Measurements from ENCODE around the gene PYY.
"Not testable (repeated sequence)": the region's sequence is repeated elsewhere in the genome, so short reads cannot be mapped to it uniquely, and the experiment has no call there.

The PYY gene

DNA sequence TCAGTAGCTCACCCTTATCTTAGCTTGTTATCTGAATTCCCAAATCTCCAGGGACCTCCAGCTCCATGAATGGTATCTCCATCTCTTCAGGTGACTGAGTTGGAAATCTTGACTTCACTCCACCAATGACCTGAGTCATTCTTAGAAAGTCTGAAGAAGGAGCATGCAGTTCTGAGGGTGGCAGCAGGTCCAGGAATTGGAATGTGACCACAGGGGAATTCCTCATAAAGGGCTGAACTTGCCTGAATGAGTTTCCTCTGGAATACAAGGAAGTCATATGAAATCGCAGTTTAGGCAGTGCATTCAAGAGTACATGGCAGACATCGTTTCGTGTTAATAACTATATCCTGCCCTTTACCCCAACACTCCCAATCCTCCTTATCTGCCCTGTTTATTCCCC, 12.5 kb upstream of the PYY start:
- H3K79me2 ChIP-seq (ENCODE audit: control insufficient read depth, insufficient read depth, low read length, poor library complexity), result no peaks in the 10 kb centered on the region
- no peak overlapping the region for H2AK5ac ChIP-seq (ENCODE audit: low read length)
- H3K4me2 ChIP-seq (ENCODE audit: low read length), result no peak overlapping the region
- no peak overlapping the region for H3K27ac ChIP-seq (ENCODE audit: low read depth, low read length)
- no peaks in the 10 kb centered on the region for H3K79me1 ChIP-seq (ENCODE audit: low read length)
- H4K91ac ChIP-seq (ENCODE audit: low read depth, low read length), result no peak overlapping the region
- WGBS (ENCODE audit: extremely low coverage, insufficient coverage, insufficient read length), result no CpG with 5 or more reads among the region's 3 CpGs
- H3K4ac ChIP-seq (ENCODE audit: low read depth, low read length), result no peak overlapping the region
- H3K18ac ChIP-seq (ENCODE audit: low read length), result no peak overlapping the region
- DNase-seq, result peak; percentile 35 to 56
- H3K23ac ChIP-seq (ENCODE audit: low read length), result no peak overlapping the region
- H3K9ac ChIP-seq (ENCODE audit: low read length), result no peak overlapping the region
- H2BK5ac ChIP-seq (ENCODE audit: low read depth, low read length, poor library complexity), result no peak overlapping the region
- no peak overlapping the region for H4K8ac ChIP-seq (ENCODE audit: low read depth, low read length)
- H2BK12ac ChIP-seq (ENCODE audit: low read length), result no peak overlapping the region
- H4K12ac ChIP-seq (ENCODE audit: low read depth, low read length), result no peak overlapping the region
- H3K4me3 ChIP-seq (ENCODE audit: low read depth, low read length), result no peak overlapping the region
- peaks cover 0 to 2% of the 10 kb centered on the region in 2 experiments for H3K4me1 ChIP-seq (ENCODE audit: control insufficient read depth in 1 of 2, insufficient read depth in 2 of 2, low read length in 2 of 2)
- no peaks in the 10 kb centered on the region for H3K27me3 ChIP-seq (ENCODE audit: insufficient read depth, low read length)
- no peak overlapping the region for H2AFZ ChIP-seq (ENCODE audit: insufficient read depth, low read length, poor library complexity)
- H2BK120ac ChIP-seq (ENCODE audit: insufficient read depth, low read length, poor library complexity), result no peak overlapping the region
- no peaks in the 10 kb centered on the region for H3K36me3 ChIP-seq (ENCODE audit: control insufficient read depth in 1 of 2, insufficient read depth in 2 of 2, low read length in 2 of 2)
- no peak overlapping the region for H3K14ac ChIP-seq (ENCODE audit: low read length)
- H3K9me3 ChIP-seq (ENCODE audit: insufficient read depth, low read depth, low read length), result no peaks in the 10 kb centered on the region

DNA sequence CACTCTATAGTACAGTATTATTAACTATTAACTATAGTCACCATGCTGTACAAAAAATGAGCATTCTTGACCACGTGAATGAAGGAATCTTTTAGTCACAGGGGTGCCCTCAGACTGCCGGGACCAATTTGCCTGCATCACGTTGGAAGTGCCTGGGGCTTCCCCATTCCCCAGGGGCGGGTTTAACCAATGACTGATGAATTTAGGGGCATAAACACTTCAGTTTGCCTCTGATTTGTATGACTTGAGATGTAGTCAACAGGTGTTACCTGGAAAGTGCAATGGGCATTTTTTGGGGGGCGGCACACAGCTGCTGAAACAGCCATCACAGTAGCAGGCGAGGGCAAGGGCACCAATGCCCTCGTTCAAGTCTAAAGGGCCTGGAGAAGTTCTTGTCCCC, 8.7 kb upstream of the PYY start:
- no peaks in the 10 kb centered on the region for H3K36me3 ChIP-seq (ENCODE audit: control insufficient read depth in 1 of 2, insufficient read depth in 2 of 2, low read length in 2 of 2)
- DNase-seq, result no peak
- no peak overlapping the region for H4K8ac ChIP-seq (ENCODE audit: low read depth, low read length)
- H3K9me3 ChIP-seq (ENCODE audit: insufficient read depth, low read depth, low read length), result no peaks in the 10 kb centered on the region
- no peak overlapping the region for H2BK12ac ChIP-seq (ENCODE audit: low read length)
- no CpG with 5 or more reads among the region's 7 CpGs for WGBS (ENCODE audit: extremely low coverage, insufficient coverage, insufficient read length)
- H4K12ac ChIP-seq (ENCODE audit: low read depth, low read length), result no peak overlapping the region
- H3K79me2 ChIP-seq (ENCODE audit: control insufficient read depth, insufficient read depth, low read length, poor library complexity), result no peaks in the 10 kb centered on the region
- no peak overlapping the region for H3K4me3 ChIP-seq (ENCODE audit: low read depth, low read length)
- H2AK5ac ChIP-seq (ENCODE audit: low read length), result no peak overlapping the region
- no peak overlapping the region for H3K14ac ChIP-seq (ENCODE audit: low read length)
- H3K23ac ChIP-seq (ENCODE audit: low read length), result no peak overlapping the region
- H3K79me1 ChIP-seq (ENCODE audit: low read length), result no peaks in the 10 kb centered on the region
- H3K4me2 ChIP-seq (ENCODE audit: low read length), result no peak overlapping the region
- no peak overlapping the region for H3K4ac ChIP-seq (ENCODE audit: low read depth, low read length)
- H3K18ac ChIP-seq (ENCODE audit: low read length), result no peak overlapping the region
- H3K9ac ChIP-seq (ENCODE audit: low read length), result no peak overlapping the region
- no peak overlapping the region for H2BK120ac ChIP-seq (ENCODE audit: insufficient read depth, low read length, poor library complexity)
- no peak overlapping the region for H2AFZ ChIP-seq (ENCODE audit: insufficient read depth, low read length, poor library complexity)
- no peak overlapping the region for H3K27ac ChIP-seq (ENCODE audit: low read depth, low read length)
- H3K4me1 ChIP-seq (ENCODE audit: control insufficient read depth in 1 of 2, insufficient read depth in 2 of 2, low read length in 2 of 2), result peaks cover 0 to 2% of the 10 kb centered on the region in 2 experiments
- H4K91ac ChIP-seq (ENCODE audit: low read depth, low read length), result no peak overlapping the region
- no peak overlapping the region for H2BK5ac ChIP-seq (ENCODE audit: low read depth, low read length, poor library complexity)
- H3K27me3 ChIP-seq (ENCODE audit: insufficient read depth, low read length), result no peaks in the 10 kb centered on the region

DNA sequence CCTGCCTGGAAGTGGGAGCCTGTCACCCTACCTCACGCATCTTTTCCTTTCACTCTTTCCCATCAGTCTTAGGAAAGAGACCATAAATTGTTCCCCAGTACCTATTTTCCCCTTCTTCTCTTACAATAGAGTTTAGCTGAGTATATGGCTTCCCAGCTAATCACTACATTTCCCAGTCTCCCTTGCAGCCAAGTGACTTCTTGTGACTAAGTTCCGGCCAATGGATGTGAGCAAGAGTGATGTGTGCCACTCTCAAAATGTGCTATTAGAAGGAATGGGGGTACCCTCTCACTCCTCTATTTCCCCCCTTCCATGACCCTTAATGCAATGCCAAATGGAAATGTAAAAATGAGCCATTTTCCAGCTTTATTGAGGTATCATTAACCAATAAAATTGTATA, 8.2 kb upstream of the PYY start:
- Histone ChIP-seq H3K9ac (ENCODE audit: low read length) (no peak overlapping the region), H2AFZ (ENCODE audit: insufficient read depth, low read length, poor library complexity) (no peak overlapping the region), H3K27me3 (ENCODE audit: insufficient read depth, low read length) (no peaks in the 10 kb centered on the region), H2BK5ac (ENCODE audit: low read depth, low read length, poor library complexity) (no peak overlapping the region), H2BK12ac (ENCODE audit: low read length) (no peak overlapping the region), H4K91ac (ENCODE audit: low read depth, low read length) (no peak overlapping the region), H4K12ac (ENCODE audit: low read depth, low read length) (no peak overlapping the region), H3K9me3 (ENCODE audit: insufficient read depth, low read depth, low read length) (no peaks in the 10 kb centered on the region), H3K4me1 (ENCODE audit: control insufficient read depth in 1 of 2, insufficient read depth in 2 of 2, low read length in 2 of 2) (peaks cover 0 to 2% of the 10 kb centered on the region in 2 experiments), H3K14ac (ENCODE audit: low read length) (no peak overlapping the region), H3K79me2 (ENCODE audit: control insufficient read depth, insufficient read depth, low read length, poor library complexity) (no peaks in the 10 kb centered on the region), H4K8ac (ENCODE audit: low read depth, low read length) (no peak overlapping the region), H3K27ac (ENCODE audit: low read depth, low read length) (no peak overlapping the region), H2BK120ac (ENCODE audit: insufficient read depth, low read length, poor library complexity) (no peak overlapping the region), H3K18ac (ENCODE audit: low read length) (no peak overlapping the region), H3K4ac (ENCODE audit: low read depth, low read length) (no peak overlapping the region), H3K36me3 (ENCODE audit: control insufficient read depth in 1 of 2, insufficient read depth in 2 of 2, low read length in 2 of 2) (no peaks in the 10 kb centered on the region), H3K79me1 (ENCODE audit: low read length) (no peaks in the 10 kb centered on the region), H2AK5ac (ENCODE audit: low read length) (no peak overlapping the region), H3K23ac (ENCODE audit: low read length) (no peak overlapping the region), H3K4me3 (ENCODE audit: low read depth, low read length) (no peak overlapping the region), H3K4me2 (ENCODE audit: low read length) (no peak overlapping the region)
- DNase-seq, result no peak
- WGBS (ENCODE audit: extremely low coverage, insufficient coverage, insufficient read length), result no CpG with 5 or more reads among the region's 2 CpGs

DNA sequence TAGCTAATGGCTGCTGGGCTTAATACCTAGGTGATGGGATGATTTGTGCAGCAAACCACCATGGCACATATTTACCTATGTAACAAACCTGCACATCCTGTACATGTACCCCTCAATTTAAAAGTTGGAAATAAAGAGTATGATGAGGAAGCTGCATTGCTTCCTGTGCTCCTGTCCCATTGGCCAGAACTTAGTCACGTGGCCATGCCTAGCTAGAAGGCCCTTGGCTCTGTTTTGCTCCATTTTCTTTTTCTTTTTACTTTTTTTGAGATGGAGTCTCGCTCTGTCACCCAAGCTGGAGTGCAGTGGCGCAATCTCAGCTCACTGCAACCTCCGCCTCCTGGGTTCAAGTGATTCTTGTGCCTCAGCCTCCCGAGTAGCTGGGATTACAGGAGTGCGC, 7.6 kb upstream of the PYY start:
- WGBS (ENCODE audit: extremely low coverage, insufficient coverage, insufficient read length), result no CpG with 5 or more reads among the region's 6 CpGs
- H2AK5ac ChIP-seq (ENCODE audit: low read length); H3K9me3 ChIP-seq (ENCODE audit: insufficient read depth, low read depth, low read length); H2BK12ac ChIP-seq (ENCODE audit: low read length); H4K12ac ChIP-seq (ENCODE audit: low read depth, low read length); H2BK5ac ChIP-seq (ENCODE audit: low read depth, low read length, poor library complexity); H3K14ac ChIP-seq (ENCODE audit: low read length); H3K4ac ChIP-seq (ENCODE audit: low read depth, low read length); H3K9ac ChIP-seq (ENCODE audit: low read length); H3K4me2 ChIP-seq (ENCODE audit: low read length); H4K91ac ChIP-seq (ENCODE audit: low read depth, low read length); H2AFZ ChIP-seq (ENCODE audit: insufficient read depth, low read length, poor library complexity); H3K36me3 ChIP-seq (ENCODE audit: control insufficient read depth in 1 of 2, insufficient read depth in 2 of 2, low read length in 2 of 2); H4K8ac ChIP-seq (ENCODE audit: low read depth, low read length); H3K79me1 ChIP-seq (ENCODE audit: low read length); H3K4me1 ChIP-seq (ENCODE audit: control insufficient read depth in 1 of 2, insufficient read depth in 2 of 2, low read length in 2 of 2); DNase-seq; H3K23ac ChIP-seq (ENCODE audit: low read length); H3K27me3 ChIP-seq (ENCODE audit: insufficient read depth, low read length); H3K79me2 ChIP-seq (ENCODE audit: control insufficient read depth, insufficient read depth, low read length, poor library complexity); H3K27ac ChIP-seq (ENCODE audit: low read depth, low read length); H2BK120ac ChIP-seq (ENCODE audit: insufficient read depth, low read length, poor library complexity); H3K18ac ChIP-seq (ENCODE audit: low read length); H3K4me3 ChIP-seq (ENCODE audit: low read depth, low read length): not testable (repeated sequence)

Measured in trophoblast cell (in vitro differentiated cells and primary cell).